Activated CD4-positive, alpha-beta memory T cell treated with anti-CD3 and anti-CD28 coated beads for 36 hours (primary cell): ENCODE data around the gene C6. TPM values are rescaled to one million over a fixed set of nuclear protein-coding genes. Genes with fewer than 3 reads are reported as not detected.
"Not testable (repeated sequence)": the region's sequence is repeated elsewhere in the genome, so short reads cannot be mapped to it uniquely, and the experiment has no call there.

Experiments
- CTCF ChIA-PET: fragments of 350-600 bp; sonication (Branson Sonifier 250); formaldehyde crosslinking; loops from one replicate; lab custom pipeline; 2021; ENCODE audit warnings: antibody characterized with exemption, inconsistent platforms; lab: Charles Lee
- POLR2A ChIA-PET: fragments of 350-600 bp; sonication (Branson Sonifier 250); formaldehyde crosslinking; loops from one replicate; lab custom pipeline; 2021; ENCODE audit warnings: antibody characterized with exemption; lab: Charles Lee
- DNase-seq: peaks from one replicate; pipeline ENCODE4 v3.0.0-alpha.2; 2020
- H3K27ac Mint-ChIP-seq: one replicate; pipeline ENCODE4 v1.8.0; 2021; ENCODE audit warnings: mixed read lengths
- H3K27me3 Mint-ChIP-seq: one replicate; pipeline ENCODE4 v1.8.0; 2021; ENCODE audit warnings: mixed read lengths
- H3K36me3 Mint-ChIP-seq: one replicate; pipeline ENCODE4 v1.8.0; 2021; ENCODE audit warnings: mixed read lengths
- H3K4me1 Mint-ChIP-seq: one replicate; pipeline ENCODE4 v1.8.0; 2021; ENCODE audit warnings: low read depth, mixed read lengths
- H3K4me3 Mint-ChIP-seq: one replicate; pipeline ENCODE4 v1.8.0; 2021; ENCODE audit warnings: mild to moderate bottlenecking, mixed read lengths
- H3K9me3 Mint-ChIP-seq: one replicate; pipeline ENCODE4 v1.8.0; 2021; ENCODE audit warnings: mixed read lengths
- intact Hi-C: fragments of 100-400 bp; cut with micrococcal nuclease; formaldehyde crosslinking; loops from one replicate; pipeline ENCODE4 v1.15.1; 2023
- total RNA-seq, 2 experiments: library from RNA; stranded (reverse); gene quantifications; one replicate each; pipeline ENCODE4 v1.2.3, GENCODE V29; 2021

C6 gene
- not detected for total RNA-seq

DNA sequence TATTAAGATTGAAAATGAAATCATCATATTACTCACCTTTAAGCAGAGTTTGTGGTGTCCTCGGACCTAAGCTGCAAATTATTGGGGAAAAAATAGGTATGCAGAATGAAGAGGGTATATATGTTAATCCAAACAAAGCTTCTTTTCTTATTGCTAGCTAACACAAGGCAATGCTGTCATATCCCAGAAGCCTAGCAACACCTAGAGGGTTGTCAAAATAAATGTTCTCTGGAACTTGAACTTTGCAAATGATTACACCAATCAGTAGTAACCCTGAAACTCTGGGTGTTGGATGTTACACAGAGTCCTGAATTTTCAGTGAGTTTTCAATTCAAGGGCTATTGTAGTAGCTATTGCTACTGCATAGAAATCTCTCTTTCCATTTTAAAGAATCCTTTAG lies at the start of gene C6:
TSS of gene C6 (minus strand) at position 193 of the 400 bp plus-strand sequence. CDS start 10,302 bp downstream, outside the sequence.
- ChIA-PET CTCF (interaction anchor here (0.6 kb wide), 1 partner anchor 327 kb away, joined by 4 read pairs; no protein-coding TSS in a partner anchor), POLR2A (no interaction called here)
- Mint-ChIP-seq H3K27me3 (no peaks in the 10 kb centered on the region), H3K4me1 (no peaks in the 10 kb centered on the region), H3K36me3 (no peaks in the 10 kb centered on the region), H3K4me3 (no peak within 1 kb of the TSS), H3K9me3 (peaks cover 3% of the 10 kb centered on the region), H3K27ac (no peak within 1 kb of the TSS)
- no peak for DNase-seq
- intact Hi-C loops, result no loop called here

DNA sequence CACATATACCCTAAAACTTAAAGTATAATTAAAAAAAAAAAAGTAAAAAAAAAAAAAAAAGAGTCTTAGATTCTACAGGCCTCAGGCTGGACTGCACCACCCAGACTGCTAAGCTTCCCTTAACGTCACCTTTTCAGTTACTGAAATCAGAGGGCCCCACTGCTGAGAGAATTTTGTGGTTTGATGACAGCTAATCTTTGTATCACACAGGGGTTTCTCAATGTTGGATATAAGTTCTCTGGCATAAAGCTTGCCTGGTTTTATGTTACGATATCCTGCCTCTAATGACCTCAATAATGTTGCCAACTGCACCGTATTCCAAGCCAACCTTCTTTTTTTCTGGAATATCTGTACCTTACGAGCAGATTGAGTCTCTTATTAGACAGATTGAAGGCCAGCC lies 43.1 kb upstream of the C6 start:
- no peak overlapping the region for H3K27ac Mint-ChIP-seq
- no peak for DNase-seq
- POLR2A ChIA-PET, result no interaction called here
- H3K27me3 Mint-ChIP-seq, result no peaks in the 10 kb centered on the region
- intact Hi-C loops, result no loop called here
- CTCF ChIA-PET, result no interaction called here
- no peak overlapping the region for H3K4me3 Mint-ChIP-seq
- H3K9me3 Mint-ChIP-seq, result peaks cover 3% of the 10 kb centered on the region
- H3K4me1 Mint-ChIP-seq, result no peaks in the 10 kb centered on the region
- H3K36me3 Mint-ChIP-seq, result no peaks in the 10 kb centered on the region

- Mint-ChIP-seq H3K4me3 (no peak overlapping the region), H3K9me3 (peaks cover 6% of the 10 kb centered on the region), H3K27ac (no peak overlapping the region), H3K4me1 (no peaks in the 10 kb centered on the region), H3K27me3 (no peaks in the 10 kb centered on the region), H3K36me3 (no peaks in the 10 kb centered on the region)
- intact Hi-C loops, result no loop called here
- ChIA-PET POLR2A (no interaction called here), CTCF (no interaction called here)
- no peak for DNase-seq
These were observed 39.8 kb upstream of the C6 start for GRCh38 chr5:41253109-41253508.

- ChIA-PET CTCF (no interaction called here), POLR2A (no interaction called here)
- H3K4me1 Mint-ChIP-seq, result no peaks in the 10 kb centered on the region
- peaks cover 6% of the 10 kb centered on the region for H3K9me3 Mint-ChIP-seq
- H3K27me3 Mint-ChIP-seq, result no peaks in the 10 kb centered on the region
- H3K36me3 Mint-ChIP-seq, result no peaks in the 10 kb centered on the region
- no peak overlapping the region for H3K4me3 Mint-ChIP-seq
- intact Hi-C loops, result no loop called here
- H3K27ac Mint-ChIP-seq, result no peak overlapping the region
- DNase-seq, result no peak
These were observed 38.7 kb upstream of the C6 start for GRCh38 chr5:41252036-41252435.

GRCh38 chr5:41250351-41250987 lies 37.1 kb upstream of the C6 start:
- Mint-ChIP-seq H3K36me3 (no peaks in the 10 kb centered on the region), H3K9me3 (peaks cover 3% of the 10 kb centered on the region), H3K4me1 (no peaks in the 10 kb centered on the region), H3K4me3 (no peak overlapping the region), H3K27ac (no peak overlapping the region), H3K27me3 (no peaks in the 10 kb centered on the region)
- no peak for DNase-seq
- ChIA-PET CTCF (no interaction called here), POLR2A (no interaction called here)
- intact Hi-C loops, result no loop called here

GRCh38 chr5:41247135-41247534 lies 33.8 kb upstream of the C6 start:
- Mint-ChIP-seq H3K27ac (no peak overlapping the region), H3K4me3 (no peak overlapping the region), H3K27me3 (no peaks in the 10 kb centered on the region), H3K36me3 (no peaks in the 10 kb centered on the region), H3K4me1 (no peaks in the 10 kb centered on the region), H3K9me3 (peaks cover 3% of the 10 kb centered on the region)
- intact Hi-C loops, result no loop called here
- POLR2A ChIA-PET, result no interaction called here
- CTCF ChIA-PET, result no interaction called here
- no peak for DNase-seq

DNA sequence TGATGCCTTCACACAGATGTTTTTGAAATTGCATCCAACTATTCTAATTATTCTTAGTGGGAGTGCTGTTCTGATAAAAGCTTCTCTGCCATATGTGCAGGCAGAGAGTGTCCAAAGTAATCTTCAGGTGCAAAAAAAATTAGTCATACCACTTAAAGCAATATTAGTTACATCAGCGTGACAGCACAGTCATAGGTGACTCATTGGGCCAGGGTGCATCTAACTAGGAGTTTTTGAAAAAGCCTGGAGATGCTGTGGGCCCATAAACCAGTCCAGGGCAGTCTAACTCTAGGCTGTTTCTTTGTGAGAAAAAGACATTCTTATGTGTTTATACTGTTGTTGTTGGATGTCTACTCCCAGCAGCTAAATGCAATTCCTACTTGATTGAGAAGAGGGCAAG lies 33.0 kb upstream of the C6 start:
- no peak for DNase-seq
- H3K27me3 Mint-ChIP-seq, result no peaks in the 10 kb centered on the region

DNA sequence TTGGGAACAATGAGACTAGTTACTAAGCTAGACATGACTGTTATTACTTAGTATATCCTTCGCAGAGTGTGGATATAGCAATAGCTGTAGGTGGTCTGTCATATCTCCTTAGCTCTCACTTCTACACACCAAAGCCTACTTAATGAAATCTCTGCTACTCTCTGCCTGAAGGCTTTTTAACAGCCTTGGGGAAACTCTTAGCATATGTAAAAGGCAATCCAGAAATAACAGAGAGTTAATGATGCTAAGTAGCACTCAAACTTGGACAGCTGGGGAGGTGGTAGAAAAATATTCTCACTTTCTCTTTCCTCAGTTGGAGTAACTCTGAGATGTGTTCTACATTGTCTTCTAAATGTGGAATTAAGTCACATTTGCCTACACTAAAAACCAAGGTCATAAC lies 30.2 kb upstream of the C6 start:
- intact Hi-C loops, result no loop called here
- H3K36me3 Mint-ChIP-seq, result no peaks in the 10 kb centered on the region
- DNase-seq, result no peak
- no peak overlapping the region for H3K4me3 Mint-ChIP-seq
- CTCF ChIA-PET, result no interaction called here
- H3K9me3 Mint-ChIP-seq, result peaks cover 10% of the 10 kb centered on the region
- no peak overlapping the region for H3K27ac Mint-ChIP-seq
- POLR2A ChIA-PET, result no interaction called here
- H3K27me3 Mint-ChIP-seq, result no peaks in the 10 kb centered on the region
- H3K4me1 Mint-ChIP-seq, result no peaks in the 10 kb centered on the region

More for the DNA sequence above, 33.0 kb upstream of the C6 start:
- H3K36me3 Mint-ChIP-seq, result no peaks in the 10 kb centered on the region
- H3K9me3 Mint-ChIP-seq, result peaks cover 3% of the 10 kb centered on the region
- ChIA-PET CTCF (no interaction called here), POLR2A (no interaction called here)
- H3K4me1 Mint-ChIP-seq, result no peaks in the 10 kb centered on the region
- intact Hi-C loops, result no loop called here
- no peak overlapping the region for H3K4me3 Mint-ChIP-seq
- no peak overlapping the region for H3K27ac Mint-ChIP-seq

DNA sequence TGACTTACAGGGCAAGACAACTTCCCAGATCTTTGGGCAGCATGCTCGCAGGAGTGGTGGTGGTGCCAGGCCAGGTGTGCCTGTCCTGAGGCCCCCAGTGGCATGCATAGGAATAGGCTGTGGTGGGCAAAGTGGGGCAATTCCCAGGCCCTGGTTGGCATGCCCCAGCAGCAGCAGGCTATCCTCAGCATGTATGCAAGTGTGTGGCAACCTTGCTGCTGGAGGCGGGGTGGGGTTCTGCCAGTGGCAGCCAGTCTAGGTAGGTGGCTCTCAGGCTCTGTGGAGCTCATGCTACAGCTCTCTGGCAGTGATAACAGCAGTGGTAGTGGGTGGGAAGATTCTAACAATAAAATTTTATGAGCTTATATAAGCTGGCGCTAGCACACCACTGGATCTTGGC lies 27.7 kb upstream of the C6 start:
- intact Hi-C loops, result no loop called here
- H3K4me1 Mint-ChIP-seq, result no peaks in the 10 kb centered on the region
- DNase-seq, result no peak
- no peaks in the 10 kb centered on the region for H3K36me3 Mint-ChIP-seq
- peaks cover 10% of the 10 kb centered on the region for H3K9me3 Mint-ChIP-seq
- POLR2A ChIA-PET, result no interaction called here
- H3K27me3 Mint-ChIP-seq, result no peaks in the 10 kb centered on the region
- CTCF ChIA-PET, result no interaction called here
- no peak overlapping the region for H3K27ac Mint-ChIP-seq
- no peak overlapping the region for H3K4me3 Mint-ChIP-seq

- DNase-seq, result no peak
- Mint-ChIP-seq H3K4me1 (no peaks in the 10 kb centered on the region), H3K9me3 (peaks cover 10% of the 10 kb centered on the region), H3K4me3 (no peak overlapping the region), H3K27me3 (no peaks in the 10 kb centered on the region), H3K27ac (no peak overlapping the region), H3K36me3 (no peaks in the 10 kb centered on the region)
- CTCF ChIA-PET, result no interaction called here
- POLR2A ChIA-PET, result no interaction called here
- intact Hi-C loops, result no loop called here
These were observed 27.1 kb upstream of the C6 start for GRCh38 chr5:41240390-41240789.

DNA sequence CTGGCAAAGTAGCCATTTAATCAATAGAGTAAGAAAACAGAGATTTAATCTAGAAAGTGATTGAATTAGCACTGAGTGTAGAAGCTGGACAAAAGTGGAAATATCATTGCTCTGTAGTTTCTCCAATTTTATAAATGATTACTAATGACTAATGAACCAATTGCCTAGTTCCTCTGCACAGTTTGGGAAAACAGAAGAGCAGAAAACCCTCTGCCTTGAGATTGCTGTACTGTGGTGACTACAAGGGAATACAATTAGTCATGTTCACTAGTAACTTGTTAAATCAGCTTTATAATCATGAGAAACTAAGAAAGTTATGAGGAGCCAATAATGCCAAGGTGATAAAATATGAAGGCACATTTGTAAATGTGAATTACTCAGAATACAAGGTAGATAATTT lies 21.1 kb upstream of the C6 start:
- H3K4me1 Mint-ChIP-seq, result no peaks in the 10 kb centered on the region
- no peaks in the 10 kb centered on the region for H3K27me3 Mint-ChIP-seq
- H3K9me3 Mint-ChIP-seq, result peaks cover 24% of the 10 kb centered on the region
- no peaks in the 10 kb centered on the region for H3K36me3 Mint-ChIP-seq
- CTCF ChIA-PET, result no interaction called here
- POLR2A ChIA-PET, result no interaction called here
- H3K4me3 Mint-ChIP-seq, result no peak overlapping the region
- no peak for DNase-seq
- intact Hi-C loops, result no loop called here
- no peak overlapping the region for H3K27ac Mint-ChIP-seq

- intact Hi-C loops, result no loop called here
- H3K27me3 Mint-ChIP-seq, result no peaks in the 10 kb centered on the region
- H3K27ac Mint-ChIP-seq, result no peak overlapping the region
- no peak for DNase-seq
- no peaks in the 10 kb centered on the region for H3K4me1 Mint-ChIP-seq
- peaks cover 29% of the 10 kb centered on the region for H3K9me3 Mint-ChIP-seq
- no peak overlapping the region for H3K4me3 Mint-ChIP-seq
- POLR2A ChIA-PET, result no interaction called here
- CTCF ChIA-PET, result no interaction called here
- H3K36me3 Mint-ChIP-seq, result no peaks in the 10 kb centered on the region
These were observed 19.5 kb upstream of the C6 start for GRCh38 chr5:41232797-41233196.

- POLR2A ChIA-PET, H3K36me3 Mint-ChIP-seq, intact Hi-C loops, DNase-seq, H3K27me3 Mint-ChIP-seq, H3K4me1 Mint-ChIP-seq, H3K4me3 Mint-ChIP-seq, H3K27ac Mint-ChIP-seq: not testable (repeated sequence)
- H3K9me3 Mint-ChIP-seq, result peaks cover 29% of the 10 kb centered on the region
- CTCF ChIA-PET, result interaction anchor here (1.6 kb wide), 1 partner anchor 1113 kb away, joined by 3 read pairs; no protein-coding TSS in a partner anchor
These were observed 16.9 kb upstream of the C6 start for GRCh38 chr5:41230276-41230675.
